ENCODE measurements around the gene MARF1.
A peak's percentile ranks its signal among the peaks of the same experiment; 100 is the strongest.
"Not testable (repeated sequence)": the region's sequence is repeated elsewhere in the genome, so short reads cannot be mapped to it uniquely, and the experiment has no call there.

MARF1 gene

DNA sequence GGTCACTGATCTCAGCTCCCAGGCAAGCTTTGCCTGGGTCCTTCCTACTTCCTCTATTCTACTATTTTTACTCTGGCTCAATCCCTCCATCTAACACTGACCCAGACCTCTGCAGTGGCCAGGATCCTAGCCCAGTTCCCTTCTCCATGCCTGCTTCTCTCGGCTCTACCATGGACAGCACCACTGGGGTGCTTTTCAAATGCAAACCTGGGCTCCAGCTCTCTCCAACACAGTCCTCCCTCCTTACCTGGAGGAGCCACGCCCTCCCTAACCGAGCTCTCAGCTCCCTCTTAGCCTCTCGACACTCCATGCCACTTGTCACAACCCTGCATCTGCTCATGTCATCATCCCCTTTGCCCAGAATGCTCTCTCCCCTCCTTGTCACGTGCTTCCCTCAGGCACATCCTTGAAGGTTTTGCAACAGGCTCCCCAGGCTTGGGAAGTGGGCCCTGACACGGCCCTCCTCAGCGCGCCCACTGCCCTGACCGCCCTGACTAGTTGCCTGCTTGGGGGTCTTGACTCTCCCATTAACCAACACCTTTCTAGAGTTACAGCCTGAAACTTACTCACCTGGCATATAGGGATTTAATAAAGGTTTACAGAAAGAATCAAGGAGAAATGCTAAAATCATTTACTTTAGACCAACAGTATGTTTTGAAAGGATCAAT, 41.6 kb downstream of the MARF1 start:
- DNase-seq (ENCODE audit: low spot score): no peak

DNA sequence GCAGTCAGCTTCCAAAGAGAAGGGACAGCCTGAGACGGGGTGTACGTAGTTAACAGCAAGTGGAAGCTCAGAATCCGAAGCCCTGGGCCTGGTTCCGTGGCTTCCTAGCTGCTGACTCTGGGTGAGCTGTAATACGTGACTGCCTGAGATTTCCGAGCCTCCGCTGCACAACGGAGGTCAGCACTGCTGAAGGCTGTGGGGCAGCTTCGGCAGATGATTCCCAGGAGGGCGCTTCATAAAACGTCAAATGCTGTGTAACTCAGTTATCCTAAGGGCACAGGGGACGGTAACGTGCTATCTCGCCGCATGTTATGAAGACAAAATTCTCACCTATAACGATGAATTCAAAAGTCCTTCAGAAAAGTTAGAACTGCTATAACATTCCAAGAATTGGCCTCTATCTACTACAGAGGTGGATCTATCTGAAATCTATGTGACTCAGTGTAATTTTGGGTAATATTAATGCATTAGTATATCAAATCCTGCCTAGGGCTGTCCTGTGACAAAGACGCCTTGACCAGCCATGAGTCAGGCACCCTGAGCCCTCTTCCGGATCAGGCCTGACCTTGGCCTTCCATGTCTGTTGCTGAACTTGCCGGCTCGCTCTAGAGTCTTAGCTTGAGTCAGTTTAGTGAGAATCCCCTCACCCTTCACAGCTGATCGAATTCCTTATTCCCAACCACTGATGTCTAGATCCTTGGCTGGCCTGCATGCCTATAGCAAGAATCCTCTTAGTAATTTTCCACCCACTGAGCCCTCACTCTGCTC, 43.5 kb downstream of the MARF1 start:
- no peak for DNase-seq (ENCODE audit: low spot score)

DNA sequence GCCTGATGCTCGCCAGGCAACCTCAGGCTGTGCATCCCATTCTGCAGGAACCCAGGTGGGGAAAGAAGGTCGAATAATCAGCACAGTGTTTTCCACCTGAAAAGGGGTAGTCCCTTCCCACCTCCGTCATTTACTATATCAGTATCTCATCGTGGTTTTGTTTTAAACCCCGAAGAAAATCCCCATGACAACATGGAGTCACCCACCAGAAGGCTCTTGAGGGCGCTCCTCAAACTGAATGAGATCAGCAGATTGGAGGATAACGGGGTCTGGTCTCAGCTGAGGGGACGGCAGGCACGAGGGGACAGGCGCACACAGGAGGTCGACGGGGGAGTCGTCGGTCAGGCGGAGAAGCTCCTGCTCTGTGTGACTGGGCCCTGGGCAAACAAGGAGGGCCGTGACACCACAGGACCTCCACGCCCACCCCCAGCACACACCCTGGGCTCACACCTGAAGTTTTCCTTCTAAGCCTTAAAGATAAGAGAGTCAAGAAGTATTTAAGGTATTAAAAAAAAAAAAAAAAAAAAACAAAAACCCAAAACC, 44.2 kb downstream of the MARF1 start:
- DNase-seq (ENCODE audit: low spot score): no peak

DNA sequence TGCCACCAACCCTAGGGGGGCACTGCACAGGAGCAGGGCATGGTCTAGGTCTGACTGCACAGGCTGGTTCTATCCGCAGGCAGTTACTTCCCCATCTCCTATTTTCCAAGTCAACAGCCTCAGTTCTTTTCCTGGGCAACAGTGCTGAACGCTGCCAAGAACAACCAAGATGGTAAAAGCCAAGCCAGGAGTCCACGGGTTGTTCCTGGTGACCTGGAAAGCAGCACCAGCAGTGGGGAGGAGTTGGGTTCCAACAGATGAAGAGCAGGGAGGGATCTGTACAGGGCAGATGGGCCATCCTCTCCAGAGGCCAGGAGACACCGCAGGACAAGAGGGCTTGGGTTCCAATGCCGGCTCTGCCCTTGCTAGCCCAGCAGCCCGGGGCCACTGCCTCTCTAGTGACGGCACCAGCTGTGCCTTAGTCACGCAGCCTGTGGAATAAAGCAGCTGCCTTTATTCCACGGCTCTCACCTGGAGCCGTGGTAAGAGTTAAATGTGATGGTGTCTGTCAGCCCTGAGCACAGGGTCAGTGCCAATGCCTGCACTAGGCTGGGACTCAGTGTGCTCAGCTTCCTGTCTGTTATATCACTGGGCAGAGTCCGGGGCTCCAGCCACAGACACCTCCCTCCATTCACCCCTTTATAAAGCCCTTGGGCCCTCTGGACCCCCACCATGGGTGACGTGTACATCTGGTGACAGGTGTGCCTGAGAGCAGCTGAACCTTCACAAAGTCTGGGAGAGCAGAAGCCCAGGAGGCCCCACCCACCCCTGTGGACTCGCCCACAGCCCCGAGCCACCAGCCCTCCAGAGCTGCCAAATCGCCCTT, 44.9 kb downstream of the MARF1 start:
- no peak for DNase-seq (ENCODE audit: low spot score)

DNA sequence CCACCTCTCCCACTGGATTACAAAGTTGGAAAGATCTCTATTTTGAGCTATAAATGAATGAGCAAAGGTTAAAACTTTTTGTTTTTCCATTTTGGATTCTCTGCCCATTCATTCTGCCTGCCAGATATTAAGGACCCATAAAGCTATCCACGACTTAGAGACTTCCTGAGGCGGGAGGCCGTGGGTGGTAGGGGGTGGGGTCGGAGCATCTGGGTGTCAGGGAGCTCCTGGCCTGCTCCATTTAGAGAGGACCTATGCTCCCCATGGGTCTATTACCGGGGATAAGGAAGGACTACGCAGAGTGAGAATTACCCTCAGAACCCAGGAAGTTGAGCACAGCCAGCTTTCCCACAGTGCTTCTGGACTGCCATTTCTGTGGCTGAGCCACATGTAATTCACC, 45.8 kb downstream of the MARF1 start:
- no peak for DNase-seq (ENCODE audit: low spot score)

DNA sequence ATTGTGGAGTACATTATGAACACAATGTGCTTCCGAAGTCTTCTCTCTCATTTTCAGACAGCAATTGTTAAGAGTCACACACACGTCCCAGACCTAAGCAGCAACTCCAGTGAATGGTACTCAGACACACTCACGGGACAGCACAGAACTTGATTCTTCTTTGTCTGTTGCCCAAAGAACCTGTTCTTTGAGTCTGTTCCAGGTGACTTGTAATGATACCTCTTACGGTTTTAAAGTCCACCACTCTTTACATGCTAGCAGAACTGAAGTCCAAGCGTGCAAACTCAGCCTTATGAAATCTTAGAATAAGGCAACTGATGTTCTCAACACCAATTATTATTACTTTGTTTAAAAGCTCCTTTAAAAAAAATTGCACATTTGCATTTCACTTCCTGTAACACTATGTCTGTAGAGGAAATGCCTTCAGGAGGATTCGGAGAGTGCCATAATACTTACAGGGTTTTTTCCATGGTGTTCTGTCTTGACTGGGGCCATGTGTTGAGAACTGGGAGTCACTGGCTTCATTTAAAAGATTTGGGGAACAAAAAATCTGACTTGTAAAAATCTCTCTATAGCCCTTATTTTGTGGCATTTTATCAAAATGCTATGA, 48.1 kb downstream of the MARF1 start:
- DNase-seq (ENCODE audit: low spot score): no peak

DNA sequence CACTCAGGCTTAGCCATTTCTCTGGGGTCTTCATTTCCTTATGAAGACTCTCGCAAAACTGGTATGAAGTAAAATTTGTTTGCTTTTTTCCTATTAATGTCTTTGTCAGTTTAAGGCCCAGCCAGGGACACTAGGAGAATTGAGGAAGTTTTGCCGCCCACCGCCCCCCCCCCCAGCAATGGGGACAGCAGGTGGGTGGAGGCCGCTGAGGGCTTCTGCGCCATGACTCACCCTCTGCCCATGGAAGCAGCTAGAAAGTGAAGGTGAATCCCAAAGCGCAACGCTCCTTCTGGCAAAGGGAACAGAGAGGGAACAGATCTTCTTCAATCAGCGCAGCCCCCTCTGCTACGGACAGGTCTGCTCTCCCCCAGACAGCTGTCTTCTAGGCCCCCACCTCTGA, 49.7 kb downstream of the MARF1 start:
- no peak for DNase-seq (ENCODE audit: low spot score)

DNA sequence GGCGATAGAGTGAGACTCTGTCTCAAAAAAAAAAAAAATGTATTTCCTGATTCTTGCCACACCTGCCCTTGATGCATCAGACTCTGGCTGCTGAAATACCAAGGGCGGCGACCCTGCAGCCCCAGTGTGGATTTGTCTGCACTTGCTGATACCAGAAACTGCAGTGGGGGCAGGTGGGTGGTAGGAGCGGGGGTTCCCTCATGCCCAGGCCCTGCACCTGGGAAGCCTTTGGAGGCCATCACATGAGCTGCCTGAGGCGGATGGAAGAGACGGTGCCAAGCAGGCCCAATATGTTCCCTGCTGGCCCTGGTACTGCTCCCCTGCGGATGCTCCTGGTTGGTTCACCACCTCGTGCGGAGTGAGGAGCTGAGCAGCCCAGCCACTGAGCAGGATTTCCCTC, 50.6 kb downstream of the MARF1 start:
- peak; percentile 13 for DNase-seq (ENCODE audit: low spot score)

DNA sequence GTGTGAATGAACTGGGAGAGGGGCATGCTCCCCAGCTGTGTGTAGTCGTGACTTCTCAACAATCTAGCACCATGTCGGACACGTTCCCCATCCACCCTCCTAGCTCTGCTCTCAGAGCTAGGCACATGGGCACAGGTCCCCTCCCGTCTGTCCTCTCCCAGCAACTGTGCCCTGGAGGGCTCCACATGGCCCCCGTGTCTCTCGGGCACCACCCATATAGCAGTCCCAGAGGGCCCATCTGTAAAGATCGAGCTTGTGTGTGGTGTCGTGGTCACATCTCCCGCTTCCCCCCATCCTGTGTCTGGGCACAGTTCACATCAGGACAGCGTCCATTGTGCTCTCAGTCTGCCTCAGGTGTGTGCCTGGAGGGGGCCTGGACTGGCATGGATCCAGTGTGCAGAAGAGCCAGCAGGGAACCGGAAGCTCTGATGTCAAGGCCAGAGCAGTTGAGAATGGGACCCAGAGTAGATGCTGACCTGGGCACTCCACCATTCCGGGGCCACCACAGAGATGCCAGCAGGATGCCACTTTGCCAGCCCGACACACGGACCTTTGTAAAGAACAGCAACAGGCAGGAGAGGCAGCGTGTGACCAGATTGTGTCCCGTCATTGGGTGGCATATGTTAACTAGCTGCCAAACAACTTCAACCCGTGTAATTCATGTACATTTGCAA, 55.7 kb downstream of the MARF1 start:
- DNase-seq (ENCODE audit: low spot score): no peak

DNA sequence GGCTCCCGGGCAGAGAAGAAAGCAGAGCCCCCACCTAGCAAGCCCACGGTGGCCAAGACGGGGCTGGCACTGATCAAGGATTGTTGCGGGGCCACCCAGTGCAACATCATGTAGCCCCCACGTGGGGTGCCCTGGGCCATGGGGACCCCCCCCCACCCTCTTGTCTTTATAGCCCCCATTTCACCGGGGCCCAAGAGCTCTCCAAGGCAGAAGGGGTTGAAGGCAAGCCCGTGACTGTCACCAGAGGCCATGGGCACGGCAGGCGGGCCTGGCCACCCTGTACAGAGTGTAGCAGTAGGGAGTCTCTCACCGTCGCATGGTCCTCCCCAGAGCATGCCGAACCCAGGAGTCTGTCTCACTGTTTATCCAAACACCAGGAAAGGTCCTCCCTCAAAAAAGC, 56.2 kb downstream of the MARF1 start:
- no peak for DNase-seq (ENCODE audit: low spot score)

DNA sequence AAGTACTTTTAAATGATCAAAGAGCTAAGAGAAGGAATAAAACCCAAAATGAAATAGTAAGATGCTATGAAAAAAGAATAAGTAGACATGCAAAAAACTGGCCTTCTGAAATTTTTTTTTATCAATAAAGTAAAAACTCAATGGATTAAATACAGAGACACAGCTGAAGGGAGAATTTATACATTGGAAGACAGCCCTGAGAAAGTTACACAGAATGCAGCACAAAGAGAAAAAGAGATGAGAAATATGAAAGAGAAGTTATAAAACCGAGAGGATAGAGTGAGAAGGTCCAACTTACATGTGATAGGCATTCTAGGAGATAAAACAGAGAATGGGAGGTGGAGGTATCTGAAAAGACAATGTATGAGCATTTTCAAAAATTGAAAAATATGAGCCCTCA, 57.0 kb downstream of the MARF1 start:
- no peak for DNase-seq (ENCODE audit: low spot score)

DNA sequence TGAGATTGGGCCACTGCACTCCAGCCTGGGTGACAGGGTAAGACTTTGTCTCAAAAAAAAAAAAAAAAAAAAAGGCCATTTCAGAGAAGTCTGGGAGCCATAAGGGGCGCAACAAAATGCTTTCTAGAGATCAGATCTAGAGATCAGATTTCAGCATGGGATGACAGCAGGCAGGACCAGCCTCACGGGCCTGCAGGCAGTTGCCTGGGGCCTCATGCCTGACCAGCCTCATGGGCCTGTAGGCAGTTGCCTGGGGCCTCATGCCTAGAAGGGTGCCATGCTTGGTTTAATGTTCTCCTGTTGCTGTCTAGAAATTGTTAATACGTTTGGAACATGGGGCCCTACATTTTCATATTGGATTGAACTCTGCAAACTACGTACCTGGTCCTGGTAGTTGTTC, 59.4 kb downstream of the MARF1 start:
- DNase-seq (ENCODE audit: low spot score): no peak

DNA sequence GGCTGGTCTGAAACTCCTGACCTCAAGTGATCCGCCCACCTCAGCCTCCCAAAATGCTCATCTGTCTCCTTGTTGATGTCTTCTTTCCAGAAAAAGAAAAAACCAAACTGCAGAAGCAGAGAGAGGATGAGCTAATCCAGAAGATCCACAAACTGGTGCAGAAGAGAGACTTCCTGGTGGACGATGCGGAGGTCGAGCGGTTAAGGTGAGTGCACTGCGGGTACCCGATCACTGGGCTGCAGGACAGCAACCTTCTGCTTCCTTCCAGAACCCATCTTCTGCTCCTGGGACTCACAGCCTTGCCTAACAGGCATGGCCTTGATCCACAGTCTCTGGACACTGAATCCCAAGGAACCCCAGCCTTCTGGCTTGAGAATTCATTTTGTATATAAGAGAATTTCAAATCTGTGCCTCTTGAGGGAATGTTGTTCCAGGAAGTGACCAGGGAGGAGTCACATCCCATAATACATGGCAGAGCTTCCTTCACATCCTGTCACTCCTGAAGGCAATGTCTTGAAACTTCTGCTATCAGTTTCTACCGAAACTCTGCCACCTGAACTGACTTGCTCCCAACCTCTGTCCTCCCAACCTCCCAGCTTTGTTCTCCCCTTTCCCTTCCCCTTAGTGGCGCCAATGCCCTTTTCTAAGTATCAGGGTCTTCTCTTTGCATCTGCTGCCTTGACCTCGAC, 61.7 kb downstream of the MARF1 start:
- DNase-seq (ENCODE audit: low spot score): no peak

DNA sequence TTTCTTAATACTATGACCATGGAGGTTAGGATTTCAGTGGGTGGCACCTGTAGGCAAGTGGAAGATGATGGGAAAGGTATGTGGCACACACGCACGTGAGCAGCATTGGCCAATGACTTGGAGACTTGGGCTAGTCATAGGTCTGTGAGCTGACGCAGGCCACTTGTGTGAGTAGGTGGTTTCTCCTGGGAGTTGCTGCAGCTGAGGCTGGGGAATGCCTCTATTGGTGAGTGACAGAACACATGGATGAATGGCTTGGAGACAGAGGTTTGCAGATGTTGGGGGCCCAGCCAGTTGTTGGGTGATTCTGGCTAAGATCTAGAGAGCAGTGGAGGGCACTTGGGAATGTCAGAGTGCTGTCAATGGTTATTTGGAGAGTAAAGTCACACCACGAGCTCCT, 64.1 kb downstream of the MARF1 start:
- DNase-seq (ENCODE audit: low spot score): no peak

DNA sequence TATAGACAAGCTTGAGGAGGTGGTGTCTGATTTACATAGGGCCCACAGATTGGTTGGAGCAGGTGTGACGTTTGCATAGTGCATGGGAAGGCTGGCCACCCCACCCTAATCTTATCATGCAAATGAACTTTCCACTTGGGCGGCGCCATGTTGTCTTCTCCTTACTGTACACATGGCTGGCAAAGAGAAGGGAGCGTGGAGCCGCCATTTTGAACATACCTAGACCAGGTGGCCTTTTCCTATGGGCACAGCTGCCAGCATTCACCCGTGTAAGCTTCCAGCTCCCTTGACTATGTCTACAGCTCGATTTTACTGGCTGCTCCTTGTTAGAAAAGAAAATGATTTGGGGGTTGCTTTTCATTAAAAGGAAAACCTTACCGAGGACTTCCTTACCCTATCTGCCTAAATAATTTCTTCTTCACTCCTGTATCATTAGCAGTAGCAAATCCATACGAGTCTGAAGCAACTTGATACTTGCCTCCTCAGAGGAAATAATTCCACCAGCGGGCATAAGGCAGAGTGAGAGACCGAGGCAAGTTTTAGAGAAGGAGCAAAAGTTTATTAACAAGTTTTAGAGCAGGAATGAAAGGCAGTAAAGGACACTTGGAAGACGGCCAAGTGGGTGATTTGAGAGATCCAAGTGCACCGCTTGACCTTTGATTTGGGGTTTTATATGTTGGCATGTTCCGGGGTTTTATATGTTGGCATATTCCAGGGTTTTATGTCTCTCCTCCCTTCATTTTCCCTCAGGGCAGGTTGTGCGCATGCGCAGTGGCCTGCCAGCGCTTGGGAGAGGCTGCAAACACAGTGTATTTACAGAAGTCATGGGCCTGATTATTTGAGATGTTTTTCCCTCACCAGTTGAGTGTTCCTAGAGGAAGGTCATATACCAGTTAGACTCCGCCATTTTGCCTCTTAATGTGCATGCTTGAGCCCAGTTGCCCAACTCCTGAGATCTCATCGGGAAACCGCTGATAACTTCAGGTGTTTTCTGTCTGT, 65.7 kb downstream of the MARF1 start:
- peak; percentile 77 for DNase-seq (ENCODE audit: low spot score)

DNA sequence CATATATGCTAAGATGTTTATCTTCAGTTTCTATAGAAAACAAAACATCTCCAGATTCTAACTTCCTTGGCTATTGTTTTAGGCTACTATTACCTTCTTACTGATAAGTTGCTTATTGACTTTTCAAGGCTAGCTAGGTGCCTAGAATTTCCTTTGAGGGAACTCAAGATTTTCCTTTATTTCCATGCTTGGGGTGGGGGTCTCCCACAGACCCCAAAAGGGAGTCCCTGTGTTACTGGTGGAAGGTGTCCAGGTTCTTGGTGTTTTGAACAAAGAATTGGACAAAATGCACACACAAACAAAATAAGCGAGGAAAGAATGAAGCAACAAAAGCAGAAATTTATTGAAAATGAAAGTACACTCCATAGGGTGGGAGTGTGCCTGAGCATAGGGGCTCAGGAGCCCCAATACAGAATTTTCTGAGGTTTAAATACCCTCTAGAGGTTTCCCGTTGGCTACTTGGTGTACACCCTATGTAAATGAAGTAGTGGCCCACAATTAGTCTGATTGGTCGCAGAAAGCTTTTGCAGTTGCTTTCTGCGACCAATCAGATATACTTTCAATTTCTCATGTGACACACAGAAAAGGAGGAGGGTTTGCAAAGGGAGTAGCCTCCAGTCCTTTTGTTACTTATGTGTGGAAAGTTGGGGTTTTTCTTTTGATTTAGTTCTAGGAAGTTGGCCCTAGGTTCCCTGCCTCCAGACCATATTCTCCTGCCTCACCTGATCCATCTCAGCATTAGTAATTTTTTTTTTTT, 67.5 kb downstream of the MARF1 start:
- DNase-seq (ENCODE audit: low spot score): peak; percentile 66

DNA sequence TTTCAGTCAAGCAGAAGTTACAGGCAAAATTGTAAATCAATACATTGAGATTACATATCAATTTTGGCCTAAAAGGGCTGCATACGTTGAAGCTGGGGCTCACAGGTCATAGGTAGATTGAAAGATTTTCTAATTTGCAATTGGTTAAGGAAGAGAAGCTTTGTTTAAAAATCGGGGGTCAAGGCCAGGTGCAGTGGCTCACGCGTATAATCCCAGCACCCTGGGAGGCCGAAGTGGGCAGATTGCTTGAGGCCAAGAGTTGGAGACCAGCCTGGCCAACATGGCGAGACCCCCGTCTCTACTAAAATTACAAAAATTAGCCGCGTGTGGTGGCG, 68.4 kb downstream of the MARF1 start:
- no peak for DNase-seq (ENCODE audit: low spot score)

DNA sequence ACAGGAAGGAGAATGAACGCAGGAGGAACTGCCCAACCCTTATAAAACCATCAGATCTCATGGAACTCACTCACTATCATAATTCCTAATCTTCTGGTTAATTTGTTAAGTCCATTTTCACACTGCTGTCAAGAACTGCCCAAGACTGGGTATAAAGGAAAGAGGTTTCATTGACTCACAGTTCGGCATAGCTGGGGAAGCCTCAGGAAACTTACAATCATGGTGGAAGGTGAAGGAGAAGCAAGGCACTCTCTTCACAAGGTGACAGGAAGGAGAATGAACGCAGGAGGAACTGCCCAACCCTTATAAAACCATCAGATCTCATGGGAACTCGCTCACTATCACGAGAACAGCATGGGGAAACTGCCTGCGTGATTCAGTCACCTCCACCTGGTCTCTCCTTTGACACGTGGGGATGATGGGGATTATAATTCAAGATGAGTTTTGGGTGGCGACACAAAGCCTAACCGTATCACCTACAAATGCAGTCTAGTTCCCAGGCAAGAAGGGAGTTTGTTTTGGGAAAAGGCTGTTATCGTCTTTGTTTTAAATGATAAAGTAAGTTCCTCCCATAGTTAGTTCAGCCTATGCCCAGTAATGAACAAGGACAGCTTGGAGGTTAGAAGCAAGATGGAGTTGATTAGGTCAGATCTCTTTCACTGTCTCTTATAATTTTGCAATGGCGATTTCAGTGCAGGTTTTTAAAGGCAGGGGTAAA, 68.9 kb downstream of the MARF1 start:
- DNase-seq (ENCODE audit: low spot score): not testable (repeated sequence)

Data from NAMALWA (cell line).